MM.1S (cell line): ENCODE data around the gene ARHGAP26.

ENCODE experiments used
- DNase-seq: peaks from one replicate; pipeline ENCODE4 v3.0.0-alpha.2; 2015
- H2AFZ ChIP-seq: fragments of 300-600 bp; sonication (generic); 2 replicates; pipeline ENCODE4 v1.6.0; 2016; ENCODE audit warnings: antibody characterized with exemption, low read length
- H3F3A ChIP-seq: fragments of 300-600 bp; sonication (generic); 2 replicates; pipeline ENCODE4 v1.6.1; 2016; ENCODE audit warnings: mild to moderate bottlenecking, antibody characterized with exemption, low read length, moderate library complexity, mixed read lengths; ENCODE audit not compliant: insufficient read depth
- H3K27ac ChIP-seq: fragments of 300-600 bp; sonication (generic); 2 replicates; pipeline ENCODE4 v1.5.1; 2016; ENCODE audit warnings: mild to moderate bottlenecking, low read length
- H3K27me3 ChIP-seq: fragments of 300-600 bp; sonication (generic); replicated peaks from 2 replicates; pipeline ENCODE4 v1.6.0; 2016; ENCODE audit warnings: low read length; ENCODE audit not compliant: insufficient read depth
- H3K36me3 ChIP-seq: fragments of 300-600 bp; sonication (generic); replicated peaks from 2 replicates; pipeline ENCODE4 v1.6.1; 2016; ENCODE audit warnings: mild to moderate bottlenecking, low read length, mixed read lengths; ENCODE audit not compliant: insufficient read depth
- H3K4me1 ChIP-seq: fragments of 300-600 bp; sonication (generic); 2 replicates; pipeline ENCODE4 v1.6.1; 2016; ENCODE audit warnings: low read length, mixed read lengths
- H3K4me2 ChIP-seq: fragments of 300-600 bp; sonication (generic); 2 replicates; pipeline ENCODE4 v1.6.0; 2016; ENCODE audit warnings: low read depth, low read length
- H3K4me3 ChIP-seq: fragments of 300-600 bp; sonication (generic); 2 replicates; pipeline ENCODE4 v1.5.1; 2016; ENCODE audit warnings: low read length, mixed read lengths
- H3K79me2 ChIP-seq: fragments of 300-600 bp; sonication (generic); 2 replicates; pipeline ENCODE4 v1.6.1; 2016; ENCODE audit warnings: mixed run types, low read length, mixed read lengths
- H3K9ac ChIP-seq: fragments of 300-600 bp; sonication (generic); 2 replicates; pipeline ENCODE4 v1.6.1; 2016; ENCODE audit warnings: low read length, mixed read lengths
- H3K9me2 ChIP-seq: fragments of 300-600 bp; sonication (generic); replicated peaks from 2 replicates; pipeline ENCODE4 v1.6.1; 2016; ENCODE audit warnings: mild to moderate bottlenecking, low read length, mixed read lengths; ENCODE audit not compliant: insufficient read depth
- H3K9me3 ChIP-seq: fragments of 300-600 bp; sonication (generic); replicated peaks from 2 replicates; pipeline ENCODE4 v1.6.1; 2016; ENCODE audit warnings: mild to moderate bottlenecking, low read length, mixed read lengths; ENCODE audit not compliant: insufficient read depth
- H4K20me1 ChIP-seq: fragments of 300-600 bp; sonication (generic); 2 replicates; pipeline ENCODE4 v1.6.1; 2016; ENCODE audit warnings: mild to moderate bottlenecking, low read length, moderate library complexity, mixed read lengths; ENCODE audit not compliant: insufficient read depth
- EZH2 ChIP-seq: fragments of 300-600 bp; sonication (generic); optimal IDR thresholded peaks from 2 replicates; pipeline ENCODE3; 2017; ENCODE audit warnings: low read depth, mild to moderate bottlenecking, antibody characterized with exemption, low read length, mixed read lengths
- EZH2phosphoT487 ChIP-seq: fragments of 300-600 bp; sonication (generic); IDR thresholded peaks from 2 replicates; pipeline ENCODE4 v1.6.1; 2018; ENCODE audit warnings: antibody characterized with exemption, low read length
- TF ChIP-seq, protein P1 (sequence below): fragments of 300-600 bp; sonication (generic); IDR thresholded peaks from 2 replicates; pipeline ENCODE4 v1.5.1; 2016; ENCODE audit warnings: antibody characterized with exemption, low read length, mixed read lengths

Gene ARHGAP26

GRCh38 chr5:143183989-143184388 is 413.8 kb downstream of the ARHGAP26 start:
- H3K9ac ChIP-seq: peak overlapping the region; percentile 23; the same call in 1 of the 2 replicates
- peak overlapping the region; percentile 58 for H3K4me2 ChIP-seq
- H3K4me3 ChIP-seq: no peak overlapping the region
- peaks cover 18% of the 10 kb centered on the region; the same call in 1 of the 2 replicates for H3F3A ChIP-seq
- H3K36me3 ChIP-seq: no peaks in the 10 kb centered on the region
- H3K27ac ChIP-seq: peak overlapping the region; percentile 74; the same call in 1 of the 2 replicates
- DNase-seq: no peak
- H3K9me2 ChIP-seq: no peaks in the 10 kb centered on the region
- no peaks in the 10 kb centered on the region for H3K9me3 ChIP-seq
- H4K20me1 ChIP-seq: no peaks in the 10 kb centered on the region
- H2AFZ ChIP-seq: no peak overlapping the region
- H3K27me3 ChIP-seq: no peaks in the 10 kb centered on the region
- H3K4me1 ChIP-seq: peaks cover 49% of the 10 kb centered on the region
- TF ChIP-seq EZH2phosphoT487 (no peak), EZH2 (no peak)
- TF ChIP-seq, protein P1, sequence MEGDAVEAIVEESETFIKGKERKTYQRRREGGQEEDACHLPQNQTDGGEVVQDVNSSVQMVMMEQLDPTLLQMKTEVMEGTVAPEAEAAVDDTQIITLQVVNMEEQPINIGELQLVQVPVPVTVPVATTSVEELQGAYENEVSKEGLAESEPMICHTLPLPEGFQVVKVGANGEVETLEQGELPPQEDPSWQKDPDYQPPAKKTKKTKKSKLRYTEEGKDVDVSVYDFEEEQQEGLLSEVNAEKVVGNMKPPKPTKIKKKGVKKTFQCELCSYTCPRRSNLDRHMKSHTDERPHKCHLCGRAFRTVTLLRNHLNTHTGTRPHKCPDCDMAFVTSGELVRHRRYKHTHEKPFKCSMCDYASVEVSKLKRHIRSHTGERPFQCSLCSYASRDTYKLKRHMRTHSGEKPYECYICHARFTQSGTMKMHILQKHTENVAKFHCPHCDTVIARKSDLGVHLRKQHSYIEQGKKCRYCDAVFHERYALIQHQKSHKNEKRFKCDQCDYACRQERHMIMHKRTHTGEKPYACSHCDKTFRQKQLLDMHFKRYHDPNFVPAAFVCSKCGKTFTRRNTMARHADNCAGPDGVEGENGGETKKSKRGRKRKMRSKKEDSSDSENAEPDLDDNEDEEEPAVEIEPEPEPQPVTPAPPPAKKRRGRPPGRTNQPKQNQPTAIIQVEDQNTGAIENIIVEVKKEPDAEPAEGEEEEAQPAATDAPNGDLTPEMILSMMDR: no peak
- no peaks in the 10 kb centered on the region for H3K79me2 ChIP-seq

DNA sequence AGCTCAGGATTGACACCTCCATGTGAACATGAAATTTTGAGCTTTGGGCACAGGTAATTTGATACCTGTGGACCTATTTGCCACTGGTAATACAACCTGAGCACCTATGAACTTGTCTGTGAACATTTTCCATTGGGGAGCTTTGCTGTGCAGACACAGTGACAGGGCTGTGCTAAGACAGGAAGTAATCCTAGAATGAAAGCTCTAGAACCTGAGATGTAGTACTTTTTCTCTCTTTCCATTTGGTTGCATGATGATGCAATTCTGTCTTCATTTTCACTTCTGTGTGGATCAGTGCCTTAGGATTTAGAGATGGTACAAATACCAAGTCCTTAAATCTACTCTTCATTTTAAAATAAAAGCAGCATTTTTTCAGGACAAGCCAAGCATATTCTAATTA is 416.4 kb downstream of the ARHGAP26 start:
- peaks cover 49% of the 10 kb centered on the region for H3K4me1 ChIP-seq
- no peaks in the 10 kb centered on the region; the same call in 1 of the 2 replicates for H3K9me3 ChIP-seq
- peak; percentile 57 for DNase-seq

DNA sequence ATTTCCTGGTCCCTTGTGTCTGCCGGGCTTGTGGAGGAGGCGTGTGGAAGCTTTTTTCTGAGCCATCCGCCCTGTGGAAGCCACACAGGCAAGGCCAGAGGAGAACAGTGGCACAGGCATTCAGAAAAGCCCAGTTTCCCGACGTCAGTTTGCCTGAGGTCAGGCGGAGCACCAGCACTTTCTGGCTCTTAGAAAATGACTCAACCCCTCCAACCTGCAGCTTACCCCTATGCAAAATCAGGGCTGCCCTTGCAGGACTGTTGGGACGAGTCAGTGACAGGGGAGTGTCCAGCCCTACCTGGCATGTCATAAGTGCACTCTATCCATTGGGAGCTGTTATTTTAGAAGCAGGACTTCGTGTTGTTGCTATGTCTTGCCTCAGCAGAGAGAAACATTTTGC is 417.3 kb downstream of the ARHGAP26 start:
- no peak for DNase-seq
- Histone ChIP-seq H2AFZ (no peak overlapping the region), H3K36me3 (no peaks in the 10 kb centered on the region), H3K9me3 (no peaks in the 10 kb centered on the region; the same call in 1 of the 2 replicates), H3K4me1 (peaks cover 41% of the 10 kb centered on the region), H3K4me3 (no peak overlapping the region), H3K27ac (no peak overlapping the region), H3K27me3 (no peaks in the 10 kb centered on the region), H3K9me2 (no peaks in the 10 kb centered on the region), H4K20me1 (no peaks in the 10 kb centered on the region), H3F3A (peaks cover 17% of the 10 kb centered on the region; the same call in 1 of the 2 replicates), H3K79me2 (no peaks in the 10 kb centered on the region), H3K4me2 (0 out of 2 replicates have a peak overlapping the region, but pooled peaks have one; percentile 28), H3K9ac (no peak overlapping the region)
- TF ChIP-seq EZH2phosphoT487 (no peak), EZH2 (no peak)
- TF ChIP-seq, protein P1: no peak

More for the DNA sequence above, 416.4 kb downstream of the ARHGAP26 start:
- peak overlapping the region; percentile 51; the same call in 1 of the 2 replicates for H3K27ac ChIP-seq
- H3K9me2 ChIP-seq: no peaks in the 10 kb centered on the region
- no peaks in the 10 kb centered on the region for H3K36me3 ChIP-seq
- peaks cover 18% of the 10 kb centered on the region; the same call in 1 of the 2 replicates for H3F3A ChIP-seq
- no peak overlapping the region for H3K4me3 ChIP-seq
- no peaks in the 10 kb centered on the region for H3K27me3 ChIP-seq
- no peak for TF ChIP-seq EZH2phosphoT487
- TF ChIP-seq, protein P1: no peak
- TF ChIP-seq EZH2: no peak
- H4K20me1 ChIP-seq: no peaks in the 10 kb centered on the region
- no peaks in the 10 kb centered on the region for H3K79me2 ChIP-seq
- H3K4me2 ChIP-seq: peak overlapping the region; percentile 28; the same call in 1 of the 2 replicates
- H3K9ac ChIP-seq: no peak overlapping the region
- no peak overlapping the region for H2AFZ ChIP-seq
